Mesodermal cell (in vitro differentiated cells): ENCODE results near the gene ANKRD27.
A peak's percentile ranks its signal among the peaks of the same experiment; 100 is the strongest.
"Not testable (repeated sequence)": the region's sequence is repeated elsewhere in the genome, so short reads cannot be mapped to it uniquely, and the experiment has no call there.

Experiments used
- H3K27ac ChIP-seq: 2 replicates; pipeline ENCODE4 v1.7.0; 2013; ENCODE audit warnings: mild to moderate bottlenecking, low read depth, low read length, moderate library complexity; ENCODE audit not compliant: severe bottlenecking
- H3K36me3 ChIP-seq: 2 replicates; pipeline ENCODE4 v1.7.1; 2013; ENCODE audit warnings: mild to moderate bottlenecking, low read length, moderate library complexity; ENCODE audit not compliant: control insufficient read depth, insufficient read depth
- H3K4me1 ChIP-seq: one replicate; pipeline ENCODE4 v1.7.1; 2013; ENCODE audit warnings: mild to moderate bottlenecking, low read length; ENCODE audit not compliant: insufficient read depth, control insufficient read depth, poor library complexity, severe bottlenecking
- H3K4me3 ChIP-seq: 2 replicates; pipeline ENCODE4 v1.7.0; 2013; ENCODE audit warnings: low read length, control low read depth, mild to moderate bottlenecking; ENCODE audit not compliant: insufficient read depth, poor library complexity, severe bottlenecking; ENCODE audit errors: extremely low read depth
- H3K9me3 ChIP-seq: 2 replicates; pipeline ENCODE4 v1.7.1; 2013; ENCODE audit warnings: mild to moderate bottlenecking, low read length, moderate library complexity; ENCODE audit not compliant: control insufficient read depth
- WGBS, 2 experiments: methylation state at CpG; one replicate each; pipeline ENCODE4 v1.1.5; 2013; ENCODE audit warnings: missing lambda C conversion rate in 2 of 2; ENCODE audit not compliant: insufficient coverage in 2 of 2; 5-methylcytosine and 5-hydroxymethylcytosine counted together

The ANKRD27 gene

DNA sequence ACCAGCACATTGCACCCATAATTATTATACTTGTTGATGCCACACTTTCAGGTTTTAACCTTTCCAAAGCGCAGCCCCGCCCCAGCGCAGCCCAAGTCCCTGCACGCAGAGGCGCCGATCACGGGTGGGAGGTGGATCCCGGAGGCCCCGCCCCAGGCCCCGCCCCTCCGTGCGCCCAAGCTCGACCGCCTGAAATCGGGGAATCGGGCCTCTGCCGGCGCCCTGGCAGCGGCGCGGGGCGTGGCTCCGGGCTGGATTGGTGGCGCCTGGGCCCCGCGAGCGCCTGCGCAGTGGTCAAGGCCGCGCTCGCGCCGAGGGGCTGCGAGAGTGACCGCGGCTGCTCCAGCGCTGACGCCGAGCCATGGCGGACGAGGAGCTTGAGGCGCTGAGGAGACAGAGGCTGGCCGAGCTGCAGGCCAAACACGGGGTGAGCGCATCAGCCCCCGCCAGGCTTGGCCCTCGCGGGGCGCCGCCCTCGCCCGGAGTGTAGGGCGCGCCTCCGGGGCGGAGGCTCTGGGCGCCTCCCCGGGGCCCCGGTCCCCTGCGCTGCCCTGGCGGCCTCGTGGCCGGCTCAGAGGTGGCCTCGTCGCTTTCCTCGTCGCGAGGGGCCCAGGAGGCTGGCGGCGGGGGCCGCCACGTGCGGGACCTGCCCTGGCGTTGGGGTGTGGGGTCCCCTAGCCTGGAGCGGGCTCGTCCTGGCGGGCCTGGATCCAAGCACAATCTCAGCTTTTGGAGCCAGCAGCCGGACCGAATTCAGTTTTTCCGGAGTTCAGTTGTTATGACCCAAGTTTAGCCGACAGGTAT lies 93.9 kb downstream of the ANKRD27 start, which contains the start of gene PDCD5:
TSS of gene PDCD5 (plus strand) at position 290 of the 804 bp plus-strand sequence. CDS start at position 362, 72 bp downstream.
- no peaks in the 10 kb centered on the region for H3K9me3 ChIP-seq
- peaks cover 5% of the 10 kb centered on the region for H3K4me1 ChIP-seq
- peak within 1 kb of the TSS; percentile 82 for H3K4me3 ChIP-seq
- WGBS, 2 experiments, result 0% methylated on average over 62 to 64 of the region's 81 CpGs
- peak within 1 kb of the TSS; percentile 54 for H3K27ac ChIP-seq
- peaks cover 39% of the 10 kb centered on the region for H3K36me3 ChIP-seq

DNA sequence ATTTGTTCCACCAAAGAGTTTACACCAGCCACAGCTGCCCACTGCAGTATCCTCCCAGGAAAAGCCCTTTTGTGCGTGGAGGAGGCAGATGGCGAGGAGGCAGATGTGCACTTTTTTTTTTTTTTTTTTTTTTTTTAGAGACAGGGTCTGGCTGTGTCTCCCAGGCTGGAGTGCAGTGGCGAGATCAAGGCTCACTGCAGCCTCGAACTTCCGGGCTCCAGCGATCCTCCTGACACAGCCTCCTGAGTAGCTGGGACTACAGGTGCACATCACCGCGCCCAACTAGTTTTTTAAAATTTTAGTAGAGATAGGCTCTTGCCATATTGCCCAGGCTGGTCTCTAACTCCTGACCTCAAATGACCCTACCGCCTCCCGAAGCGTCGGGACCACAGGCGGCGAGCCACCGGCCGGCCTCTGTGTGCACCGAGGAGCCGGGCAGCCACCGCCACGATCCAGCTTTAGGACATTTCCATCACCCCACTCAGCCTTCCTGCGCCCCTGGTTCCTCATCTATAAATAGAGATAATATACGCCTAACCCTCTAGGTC lies 94.6 kb downstream of the ANKRD27 start:
- H3K4me3 ChIP-seq, result peak overlapping the region; percentile 82
- 0 to 24% methylated on average over 1 to 16 of the region's 22 CpGs for WGBS, 2 experiments
- peaks cover 5% of the 10 kb centered on the region for H3K4me1 ChIP-seq
- H3K36me3 ChIP-seq, result peaks cover 32% of the 10 kb centered on the region
- H3K27ac ChIP-seq, result no peak overlapping the region
- H3K9me3 ChIP-seq, result no peaks in the 10 kb centered on the region

DNA sequence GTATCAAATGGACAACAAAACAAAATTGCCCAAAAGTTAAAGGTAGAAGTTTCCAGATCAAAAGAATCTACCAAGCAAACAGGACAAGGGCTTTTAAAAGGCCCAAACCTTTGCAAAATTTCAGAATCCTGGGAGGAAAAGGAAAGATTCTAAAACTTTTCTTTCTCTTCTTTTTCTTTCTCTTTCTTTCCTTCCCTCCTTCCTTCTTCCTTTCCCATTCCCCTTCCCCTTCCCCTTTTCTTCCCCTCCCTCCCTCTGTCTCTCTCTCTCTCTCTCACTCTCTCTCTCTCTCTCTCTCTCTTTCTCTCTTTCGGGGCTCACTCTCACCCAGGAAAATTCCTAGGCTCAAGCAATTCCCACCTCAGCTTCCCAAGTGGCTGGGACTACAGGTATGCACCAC lies 98.2 kb downstream of the ANKRD27 start:
- Histone ChIP-seq H3K4me1 (no peaks in the 10 kb centered on the region), H3K27ac (no peak overlapping the region), H3K4me3 (no peak overlapping the region), H3K36me3 (no peaks in the 10 kb centered on the region), H3K9me3 (no peaks in the 10 kb centered on the region)
- no CpG with 5 or more reads among the region's 1 CpG for WGBS, 2 experiments

DNA sequence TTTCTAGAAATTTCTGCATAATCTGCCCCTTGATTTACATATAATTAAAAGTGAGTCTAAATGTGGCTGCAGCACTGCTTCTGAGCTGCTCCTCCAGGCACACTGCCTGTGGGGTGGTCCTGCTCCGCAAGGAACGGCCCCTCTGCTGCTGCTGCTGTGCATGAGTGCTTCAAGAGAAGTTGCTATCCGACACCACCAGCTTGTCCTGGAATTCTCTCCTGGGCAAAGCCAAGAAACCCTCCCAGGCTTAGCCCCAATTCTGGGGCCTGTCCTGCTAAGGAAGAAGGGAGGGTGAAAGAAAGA lies 101.5 kb downstream of the ANKRD27 start:
- Histone ChIP-seq H3K9me3 (no peaks in the 10 kb centered on the region), H3K4me3 (no peak overlapping the region), H3K36me3 (no peaks in the 10 kb centered on the region), H3K4me1 (no peaks in the 10 kb centered on the region), H3K27ac (no peak overlapping the region)
- 51 to 89% methylated on average over 3 of the region's 3 CpGs for WGBS, 2 experiments

DNA sequence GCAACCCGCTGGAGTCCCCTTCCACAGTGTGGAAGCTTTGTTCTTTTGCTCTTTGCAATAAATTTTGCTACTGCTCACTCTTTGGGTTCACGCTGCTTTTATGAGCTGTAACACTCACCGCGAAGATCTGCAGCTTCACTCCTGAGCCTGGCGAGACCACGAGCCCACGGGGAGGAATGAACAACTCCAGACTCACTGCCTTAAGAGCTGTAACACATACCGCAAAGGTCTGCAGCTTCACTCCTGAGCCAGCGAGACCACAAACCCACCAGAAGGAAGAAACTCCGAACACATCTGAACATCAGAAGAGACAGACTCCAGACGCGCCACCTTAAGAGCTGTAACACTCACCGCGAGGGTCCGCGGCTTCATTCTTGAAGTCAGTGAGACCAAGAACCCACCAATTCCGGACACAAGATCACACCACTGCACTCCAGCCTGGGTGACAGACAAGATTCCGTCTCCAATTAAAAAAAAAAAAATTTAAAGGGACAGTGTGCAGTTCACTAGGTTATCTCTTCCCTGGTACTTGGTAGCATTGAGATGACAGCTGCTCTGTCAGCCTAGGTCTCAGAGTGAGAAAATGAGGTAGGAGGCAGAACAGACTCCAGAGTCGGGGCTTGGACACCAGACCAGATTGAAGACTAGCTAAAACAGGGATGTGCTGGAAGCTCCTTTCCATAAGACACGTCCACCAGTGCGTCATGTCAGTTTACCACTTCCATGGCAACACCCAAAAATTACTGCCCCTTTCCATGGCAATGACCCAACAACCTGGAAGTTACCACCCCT lies 102.1 kb downstream of the ANKRD27 start:
- not testable (repeated sequence) for H3K4me3 ChIP-seq, H3K27ac ChIP-seq, H3K36me3 ChIP-seq, H3K9me3 ChIP-seq, H3K4me1 ChIP-seq
- 90 to 94% methylated on average over 9 to 17 of the region's 21 CpGs for WGBS, 2 experiments

DNA sequence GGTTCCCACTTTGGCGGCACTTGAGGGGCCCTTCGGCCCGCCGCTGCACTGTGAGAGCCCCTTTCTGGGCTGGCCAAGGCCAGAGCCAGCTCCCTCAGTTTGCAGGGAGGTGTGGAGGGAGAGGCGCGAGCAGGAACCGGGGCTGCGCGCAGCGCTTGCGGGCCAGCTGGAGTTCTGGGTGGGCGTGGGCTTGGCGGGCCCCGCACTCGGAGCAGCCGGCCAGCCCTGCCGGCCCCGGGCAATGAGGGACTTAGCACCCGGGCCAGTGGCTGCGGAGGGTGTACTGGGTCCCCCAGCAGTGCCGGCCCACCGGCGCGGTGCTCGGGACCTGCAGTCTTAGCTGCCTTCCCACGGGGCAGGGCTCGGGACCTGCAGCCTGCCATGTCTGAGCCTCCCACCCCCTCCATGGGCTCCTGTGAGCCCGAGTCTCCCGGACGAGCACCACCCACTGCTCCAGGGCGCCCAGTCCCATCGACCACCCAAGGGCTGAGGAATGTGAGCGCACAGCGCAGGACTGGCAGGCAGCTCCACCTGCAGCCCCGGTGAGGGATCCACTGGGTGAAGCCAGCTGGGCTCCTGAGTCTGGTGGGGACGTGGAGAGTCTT lies 103.4 kb downstream of the ANKRD27 start:
- WGBS, 2 experiments, result 93 to 94% methylated on average over 11 to 16 of the region's 36 CpGs
- not testable (repeated sequence) for H3K4me3 ChIP-seq, H3K9me3 ChIP-seq, H3K36me3 ChIP-seq, H3K4me1 ChIP-seq, H3K27ac ChIP-seq

DNA sequence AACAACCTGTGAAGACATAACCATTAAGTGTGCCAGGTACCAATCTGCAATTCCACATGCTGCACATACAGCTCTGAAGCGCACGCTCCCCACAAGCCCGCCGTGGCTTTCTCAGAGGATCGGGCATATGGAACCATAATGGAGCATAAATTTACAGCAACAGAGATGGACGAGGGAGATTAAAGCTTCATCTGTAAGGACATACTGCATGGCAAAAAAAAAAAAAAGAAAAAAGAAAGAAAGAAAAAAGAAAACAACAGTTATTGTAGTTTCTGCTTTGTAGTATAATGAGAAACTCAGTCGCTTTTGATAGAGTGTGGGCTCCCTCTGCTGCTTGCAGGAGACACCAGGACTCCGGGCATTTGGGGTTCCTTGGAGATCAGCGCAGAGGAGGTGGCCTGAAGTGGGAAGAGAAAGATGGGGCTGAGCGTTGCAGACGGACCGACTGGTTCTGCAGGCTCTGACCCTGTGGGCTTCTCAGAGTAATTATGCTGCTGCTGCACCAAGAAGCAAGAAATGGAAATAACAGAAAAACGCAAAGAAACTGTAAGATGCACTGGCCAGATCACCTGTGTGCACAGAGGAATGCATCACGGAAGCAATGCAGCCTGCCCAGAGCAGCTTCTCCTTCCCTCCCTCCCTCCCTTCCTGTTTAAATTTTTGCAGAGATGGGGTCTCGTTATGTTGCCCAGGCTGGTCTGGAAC lies 104.7 kb downstream of the ANKRD27 start:
- Histone ChIP-seq H3K36me3 (no peaks in the 10 kb centered on the region), H3K4me1 (no peaks in the 10 kb centered on the region), H3K27ac (no peak overlapping the region), H3K9me3 (no peaks in the 10 kb centered on the region), H3K4me3 (no peak overlapping the region)
- WGBS, 2 experiments, result 58 to 62% methylated on average over 12 to 13 of the region's 15 CpGs

DNA sequence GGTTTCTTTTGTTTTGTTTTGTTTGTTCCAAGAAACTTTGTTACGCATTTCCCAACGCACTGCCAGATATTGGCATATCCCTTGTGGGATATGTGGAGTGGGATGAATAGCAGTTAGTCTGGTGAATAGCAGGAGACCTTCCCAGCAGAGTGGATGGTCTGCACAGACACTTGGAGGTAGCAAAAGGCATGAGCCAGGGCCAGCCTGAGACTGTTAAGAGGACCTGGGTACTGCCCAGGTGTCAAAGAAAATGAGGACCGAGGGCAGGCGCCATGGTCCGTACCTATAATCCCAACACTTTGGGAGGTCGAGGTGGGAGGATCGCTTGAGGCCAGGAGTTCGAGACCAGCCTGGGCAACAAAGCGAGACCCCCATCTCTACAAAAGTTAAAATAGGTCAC lies 107.5 kb downstream of the ANKRD27 start:
- Histone ChIP-seq H3K27ac (no peak overlapping the region), H3K9me3 (no peaks in the 10 kb centered on the region), H3K4me1 (no peaks in the 10 kb centered on the region), H3K36me3 (no peaks in the 10 kb centered on the region), H3K4me3 (no peak overlapping the region)
- WGBS, 2 experiments, result 87 to 91% methylated on average over 7 to 8 of the region's 9 CpGs

DNA sequence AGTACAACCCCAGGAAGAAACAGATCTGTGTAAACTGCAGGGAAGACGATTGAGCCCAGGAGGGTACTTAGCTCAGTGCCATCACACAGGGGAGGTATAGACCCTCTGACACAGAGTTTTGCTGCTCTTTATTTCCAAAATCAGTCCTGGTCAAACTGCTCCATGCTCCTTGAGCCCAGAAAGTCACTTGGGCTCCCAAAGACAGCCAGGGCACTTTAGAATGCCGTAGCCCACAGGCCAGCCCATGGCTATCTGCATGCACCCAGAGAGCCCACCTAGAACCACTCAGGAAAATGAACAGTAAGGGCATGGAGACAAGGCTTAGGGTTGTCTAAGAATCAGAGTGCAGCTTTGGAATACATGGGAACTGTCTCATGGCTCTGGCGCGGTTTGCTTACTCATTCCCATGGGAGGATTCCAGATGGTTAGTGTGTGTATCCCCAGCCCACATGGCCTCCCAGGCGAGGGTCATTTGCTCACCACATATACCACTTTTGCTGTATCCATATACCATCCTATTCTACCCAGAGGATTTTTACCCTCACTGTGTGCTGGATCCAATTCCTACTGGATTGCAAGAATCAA lies 108.6 kb downstream of the ANKRD27 start:
- Histone ChIP-seq H3K4me1 (no peaks in the 10 kb centered on the region), H3K9me3 (no peaks in the 10 kb centered on the region), H3K36me3 (no peaks in the 10 kb centered on the region), H3K27ac (no peak overlapping the region), H3K4me3 (no peak overlapping the region)
- WGBS, 2 experiments, result 98 to 100% methylated on average over 3 to 5 of the region's 5 CpGs

DNA sequence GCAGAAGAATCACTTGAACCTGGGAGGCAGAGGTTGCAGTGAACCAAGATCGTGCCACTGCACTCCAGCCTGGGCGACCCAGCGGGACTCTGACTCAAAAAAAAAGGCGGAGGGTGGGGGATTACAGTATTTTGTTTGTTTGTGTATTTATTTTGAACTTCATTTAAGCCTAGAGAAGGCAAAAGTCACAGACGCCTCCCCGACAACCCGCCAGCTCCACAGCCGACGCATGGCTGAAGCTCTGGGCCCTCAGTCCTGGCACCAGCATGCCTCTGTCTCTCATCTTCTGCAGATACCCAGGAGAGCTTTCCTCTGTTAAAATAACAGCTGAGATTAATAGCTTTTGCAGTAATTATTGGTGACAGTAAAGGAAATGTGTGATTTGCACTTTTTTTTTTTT lies 111.2 kb downstream of the ANKRD27 start:
- 96 to 98% methylated on average over 6 to 9 of the region's 9 CpGs for WGBS, 2 experiments

More for the DNA sequence above, 111.2 kb downstream of the ANKRD27 start:
- no peaks in the 10 kb centered on the region for H3K36me3 ChIP-seq
- no peaks in the 10 kb centered on the region for H3K4me1 ChIP-seq
- H3K27ac ChIP-seq, result no peak overlapping the region
- H3K9me3 ChIP-seq, result no peaks in the 10 kb centered on the region
- H3K4me3 ChIP-seq, result no peak overlapping the region
